Nephron progenitor cell (in vitro differentiated cells): ENCODE measurements around the gene MYO18B.

Experiments
- DNase-seq: peaks from one replicate; pipeline ENCODE4 v3.0.0; 2021
- H3K27ac Mint-ChIP-seq: 2 replicates; pipeline ENCODE4 v1.8.0; 2021; ENCODE audit warnings: mild to moderate bottlenecking, moderate library complexity, mixed read lengths
- H3K27me3 Mint-ChIP-seq: 2 replicates; pipeline ENCODE4 v1.8.0; 2021; ENCODE audit warnings: mild to moderate bottlenecking, low read depth, mixed read lengths; ENCODE audit not compliant: poor library complexity
- H3K36me3 Mint-ChIP-seq: 2 replicates; pipeline ENCODE4 v1.8.0; 2021; ENCODE audit warnings: low read depth, mixed read lengths
- H3K4me1 Mint-ChIP-seq: 2 replicates; pipeline ENCODE4 v1.8.0; 2021; ENCODE audit warnings: mixed read lengths
- H3K4me3 Mint-ChIP-seq: 2 replicates; pipeline ENCODE4 v1.8.0; 2021; ENCODE audit warnings: mild to moderate bottlenecking, moderate library complexity, mixed read lengths
- H3K9me3 Mint-ChIP-seq: 2 replicates; pipeline ENCODE4 v1.8.0; 2021; ENCODE audit warnings: mild to moderate bottlenecking, moderate library complexity, mixed read lengths
- TF ChIP-seq, protein P1 (sequence below): fragments of 200-600 bp; sonication (generic); IDR thresholded peaks from 2 replicates; pipeline ENCODE4 v1.5.0; 2021; ENCODE audit warnings: antibody characterized with exemption

The MYO18B gene

GRCh38 chr22:26047516-26047915 lies 305.5 kb downstream of the MYO18B start:
- peaks cover 31% of the 10 kb centered on the region for H3K4me1 Mint-ChIP-seq
- no peak overlapping the region for H3K4me3 Mint-ChIP-seq
- no peak for DNase-seq
- peaks cover 3% of the 10 kb centered on the region for H3K27me3 Mint-ChIP-seq
- H3K36me3 Mint-ChIP-seq: no peaks in the 10 kb centered on the region
- H3K27ac Mint-ChIP-seq: no peak overlapping the region
- H3K9me3 Mint-ChIP-seq: no peaks in the 10 kb centered on the region
- TF ChIP-seq, protein P1, sequence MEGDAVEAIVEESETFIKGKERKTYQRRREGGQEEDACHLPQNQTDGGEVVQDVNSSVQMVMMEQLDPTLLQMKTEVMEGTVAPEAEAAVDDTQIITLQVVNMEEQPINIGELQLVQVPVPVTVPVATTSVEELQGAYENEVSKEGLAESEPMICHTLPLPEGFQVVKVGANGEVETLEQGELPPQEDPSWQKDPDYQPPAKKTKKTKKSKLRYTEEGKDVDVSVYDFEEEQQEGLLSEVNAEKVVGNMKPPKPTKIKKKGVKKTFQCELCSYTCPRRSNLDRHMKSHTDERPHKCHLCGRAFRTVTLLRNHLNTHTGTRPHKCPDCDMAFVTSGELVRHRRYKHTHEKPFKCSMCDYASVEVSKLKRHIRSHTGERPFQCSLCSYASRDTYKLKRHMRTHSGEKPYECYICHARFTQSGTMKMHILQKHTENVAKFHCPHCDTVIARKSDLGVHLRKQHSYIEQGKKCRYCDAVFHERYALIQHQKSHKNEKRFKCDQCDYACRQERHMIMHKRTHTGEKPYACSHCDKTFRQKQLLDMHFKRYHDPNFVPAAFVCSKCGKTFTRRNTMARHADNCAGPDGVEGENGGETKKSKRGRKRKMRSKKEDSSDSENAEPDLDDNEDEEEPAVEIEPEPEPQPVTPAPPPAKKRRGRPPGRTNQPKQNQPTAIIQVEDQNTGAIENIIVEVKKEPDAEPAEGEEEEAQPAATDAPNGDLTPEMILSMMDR: no peak

- H3K27me3 Mint-ChIP-seq: peaks cover 3% of the 10 kb centered on the region
- H3K27ac Mint-ChIP-seq: no peak overlapping the region
- H3K9me3 Mint-ChIP-seq: no peaks in the 10 kb centered on the region
- H3K4me3 Mint-ChIP-seq: no peak overlapping the region
- H3K4me1 Mint-ChIP-seq: peaks cover 31% of the 10 kb centered on the region
- H3K36me3 Mint-ChIP-seq: no peaks in the 10 kb centered on the region
- TF ChIP-seq, protein P1: no peak
- DNase-seq: no peak
Measured at GRCh38 chr22:26047920-26048319, 305.9 kb downstream of the MYO18B start.

- H3K27ac Mint-ChIP-seq: no peak overlapping the region
- H3K9me3 Mint-ChIP-seq: no peaks in the 10 kb centered on the region
- no peak for DNase-seq
- TF ChIP-seq, protein P1: no peak
- H3K4me1 Mint-ChIP-seq: peaks cover 44% of the 10 kb centered on the region
- H3K36me3 Mint-ChIP-seq: no peaks in the 10 kb centered on the region
- H3K27me3 Mint-ChIP-seq: peaks cover 3% of the 10 kb centered on the region
- no peak overlapping the region for H3K4me3 Mint-ChIP-seq
Measured at GRCh38 chr22:26050079-26050478, 308.1 kb downstream of the MYO18B start.

- TF ChIP-seq, protein P1: no peak
- no peak overlapping the region for H3K27ac Mint-ChIP-seq
- DNase-seq: no peak
Measured at GRCh38 chr22:26053737-26054316, 311.8 kb downstream of the MYO18B start.

GRCh38 chr22:26054841-26055605 lies 313.0 kb downstream of the MYO18B start:
- H3K27ac Mint-ChIP-seq: no peak overlapping the region
- H3K36me3 Mint-ChIP-seq: no peaks in the 10 kb centered on the region
- H3K27me3 Mint-ChIP-seq: peaks cover 3% of the 10 kb centered on the region
- peaks cover 54% of the 10 kb centered on the region for H3K4me1 Mint-ChIP-seq
- no peak overlapping the region for H3K4me3 Mint-ChIP-seq
- DNase-seq: no peak
- H3K9me3 Mint-ChIP-seq: peaks cover 4% of the 10 kb centered on the region
- TF ChIP-seq, protein P1: no peak

More at GRCh38 chr22:26053737-26054316, 311.8 kb downstream of the MYO18B start:
- peaks cover 3% of the 10 kb centered on the region for H3K27me3 Mint-ChIP-seq
- no peaks in the 10 kb centered on the region for H3K36me3 Mint-ChIP-seq
- H3K9me3 Mint-ChIP-seq: peaks cover 4% of the 10 kb centered on the region
- no peak overlapping the region for H3K4me3 Mint-ChIP-seq
- peaks cover 43% of the 10 kb centered on the region for H3K4me1 Mint-ChIP-seq
